ENCODE data around the gene ZNF598. TPM values are rescaled to one million over a fixed set of nuclear protein-coding genes. Genes with fewer than 3 reads are reported as not detected.
A peak's percentile ranks its signal among the peaks of the same experiment; 100 is the strongest.

ZNF598 gene
- polyA plus RNA-seq, 1 of the 3 experiments (the other 2 are of a cell fraction) = 47.8 TPM

DNA sequence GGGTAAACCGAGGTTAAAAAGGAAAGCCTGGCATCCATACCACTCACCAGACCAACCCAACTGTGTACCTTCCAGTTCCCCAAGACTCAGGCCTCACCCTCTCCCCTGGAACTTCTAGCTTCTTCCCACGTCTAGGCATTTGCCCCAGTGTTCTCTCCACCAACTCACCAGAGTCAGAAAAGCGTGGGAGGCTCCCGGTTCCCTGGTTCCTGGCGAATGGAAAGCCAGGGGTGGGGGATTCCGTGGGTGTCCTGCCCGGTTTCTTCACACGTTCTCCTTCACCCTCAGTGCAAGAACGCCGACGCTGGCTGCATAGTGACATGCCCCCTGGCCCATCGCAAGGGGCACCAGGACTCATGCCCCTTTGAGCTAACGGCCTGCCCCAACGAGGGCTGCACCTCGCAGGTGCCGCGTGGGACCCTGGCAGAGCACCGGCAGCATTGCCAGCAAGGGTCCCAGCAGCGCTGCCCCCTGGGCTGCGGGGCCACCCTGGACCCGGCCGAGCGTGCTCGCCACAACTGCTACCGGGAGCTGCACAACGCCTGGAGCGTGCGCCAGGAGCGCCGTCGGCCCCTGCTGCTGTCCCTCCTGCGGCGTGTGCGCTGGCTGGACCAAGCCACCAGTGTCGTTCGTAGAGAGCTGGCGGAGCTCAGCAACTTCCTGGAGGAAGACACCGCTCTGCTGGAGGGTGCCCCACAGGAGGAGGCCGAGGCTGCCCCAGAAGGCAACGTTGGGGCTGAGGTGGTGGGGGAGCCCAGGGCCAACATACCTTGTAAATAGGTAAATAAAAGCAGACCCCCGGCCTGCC, 41.3 kb downstream of the ZNF598 start:
- H3K27me3 ChIP-seq (ENCODE audit: insufficient read depth) = no peaks in the 10 kb centered on the region
- no peak overlapping the region for H2AFZ ChIP-seq (ENCODE audit: low read depth)
- ChIA-PET CTCF (interaction anchor here (1.1 to 2.4 kb wide), 2 partner anchors 15 to 36 kb away, joined by 4 to 5 read pairs; partner anchors contain the start of gene GFER), POLR2A (no interaction called here)
- H3F3A ChIP-seq (replicated peaks; ENCODE audit: insufficient read depth) = peaks cover 12% of the 10 kb centered on the region
- DNase-seq = no peak
- H3K9ac ChIP-seq = no peak overlapping the region
- H3K4me2 ChIP-seq = no peak overlapping the region
- H3K4me3 ChIP-seq (ENCODE audit: low read depth in 2 of 2, low read length in 1 of 2) = no peak overlapping the region
- H3K9me3 ChIP-seq = no peaks in the 10 kb centered on the region
- peaks cover 5% of the 10 kb centered on the region in 2 experiments for H3K36me3 ChIP-seq (replicated peaks in 1 of 2; ENCODE audit: control insufficient read depth in 1 of 2, insufficient read depth in 2 of 2, low read length in 1 of 2)
- H3K9me2 ChIP-seq = no peaks in the 10 kb centered on the region
- WGBS (ENCODE audit: low lambda C conversion rate) = 89% methylated on average over 39 of the region's 41 CpGs
- peaks cover 0 to 22% of the 10 kb centered on the region in 2 experiments; a peak in 1 of 4 replicates for H3K4me1 ChIP-seq (ENCODE audit: control insufficient read depth in 1 of 2, insufficient read depth in 2 of 2, low read depth in 1 of 2, low read length in 1 of 2)
- H3K27ac ChIP-seq (ENCODE audit: low read depth in 2 of 2, low read length in 1 of 2) = no peak overlapping the region
- peaks cover 55% of the 10 kb centered on the region for H3K79me2 ChIP-seq (ENCODE audit: insufficient read depth)
- peaks cover 9% of the 10 kb centered on the region for H4K20me1 ChIP-seq (ENCODE audit: insufficient read depth)
- TF ChIP-seq, protein P1, sequence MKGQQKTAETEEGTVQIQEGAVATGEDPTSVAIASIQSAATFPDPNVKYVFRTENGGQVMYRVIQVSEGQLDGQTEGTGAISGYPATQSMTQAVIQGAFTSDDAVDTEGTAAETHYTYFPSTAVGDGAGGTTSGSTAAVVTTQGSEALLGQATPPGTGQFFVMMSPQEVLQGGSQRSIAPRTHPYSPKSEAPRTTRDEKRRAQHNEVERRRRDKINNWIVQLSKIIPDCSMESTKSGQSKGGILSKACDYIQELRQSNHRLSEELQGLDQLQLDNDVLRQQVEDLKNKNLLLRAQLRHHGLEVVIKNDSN (IDR thresholded peaks at IDR 0.05; ENCODE audit: borderline replicate concordance, low read depth) = no peak
- TF ChIP-seq SIN3A (IDR thresholded peaks at IDR 0.05; ENCODE audit: borderline replicate concordance, low read depth, low read length) (no peak), GATA2 (CRISPR knock-in tag; IDR thresholded peaks at IDR 0.05) (no peak), TAF1 (IDR thresholded peaks at IDR 0.05; ENCODE audit: borderline replicate concordance, low read depth, low read length) (no peak), TCF12 (IDR thresholded peaks at IDR 0.05) (no peak), RXRA (IDR thresholded peaks at IDR 0.05; ENCODE audit: borderline replicate concordance, low read depth) (no peak), FOSL2 (IDR thresholded peaks at IDR 0.05; ENCODE audit: borderline replicate concordance, low read depth) (no peak), FOXJ3 (CRISPR knock-in tag; IDR thresholded peaks at IDR 0.05) (no peak), EZH2phosphoT487 (IDR thresholded peaks at IDR 0.05; ENCODE audit: borderline replicate concordance, low read depth) (no peak), GABPA (IDR thresholded peaks at IDR 0.05; ENCODE audit: low read depth) (no peak), MEF2A (IDR thresholded peaks at IDR 0.05; ENCODE audit: borderline replicate concordance, low read depth) (no peak), RFX5 (IDR thresholded peaks at IDR 0.05; ENCODE audit: low read length) (no peak)

DNA sequence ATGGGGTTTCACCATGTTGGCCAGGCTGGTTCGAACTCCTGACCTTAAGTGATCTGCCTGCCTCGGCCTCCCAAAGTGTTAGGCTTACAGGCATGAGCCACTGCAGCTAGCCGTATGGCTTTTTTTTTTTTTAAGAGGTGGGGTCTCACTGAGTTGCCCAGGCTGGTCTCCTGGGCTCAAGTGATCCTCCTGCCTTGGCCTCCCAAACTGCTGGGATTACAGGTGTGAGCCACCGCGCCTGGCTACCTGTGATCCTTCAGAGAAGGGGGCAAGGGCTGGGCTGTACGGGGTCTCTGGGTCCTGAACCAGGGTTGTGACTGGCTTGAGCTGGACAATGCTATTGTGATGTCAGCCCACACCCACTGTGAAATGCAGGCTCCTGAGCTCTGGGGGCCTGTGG, 43.2 kb downstream of the ZNF598 start, which contains the start of gene RNF151:
Gene RNF151, plus strand, starts transcription at position 397 of the 400 bp plus-strand sequence. CDS start 26 bp downstream, outside the sequence.
- peaks cover 58% of the 10 kb centered on the region for H3K79me2 ChIP-seq (ENCODE audit: insufficient read depth)
- peak within 1 kb of the TSS; percentile 86 to 98 for H3K4me3 ChIP-seq (ENCODE audit: low read depth in 2 of 2, low read length in 1 of 2)
- peak within 1 kb of the TSS; percentile 98 for H3K4me2 ChIP-seq
- H3K36me3 ChIP-seq (replicated peaks in 1 of 2; ENCODE audit: control insufficient read depth in 1 of 2, insufficient read depth in 2 of 2, low read length in 1 of 2) = peaks cover 19 to 21% of the 10 kb centered on the region in 2 experiments
- peak within 1 kb of the TSS in 1 of 2 experiments; percentile 76; a peak in 1 of 4 replicates for H3K27ac ChIP-seq (ENCODE audit: low read depth in 2 of 2, low read length in 1 of 2)
- no peaks in the 10 kb centered on the region for H3K9me2 ChIP-seq
- peaks cover 27% of the 10 kb centered on the region for H3F3A ChIP-seq (replicated peaks; ENCODE audit: insufficient read depth)
- H2AFZ ChIP-seq (ENCODE audit: low read depth) = no peak within 1 kb of the TSS
- 89% methylated on average over 3 of the region's 6 CpGs for WGBS (ENCODE audit: low lambda C conversion rate)
- CTCF ChIA-PET = interaction anchor here (0.9 to 2.8 kb wide), 2 partner anchors 37 to 187 kb away, joined by 4 to 12 read pairs; no protein-coding TSS in a partner anchor
- no peak for DNase-seq
- TF ChIP-seq, protein P2, sequence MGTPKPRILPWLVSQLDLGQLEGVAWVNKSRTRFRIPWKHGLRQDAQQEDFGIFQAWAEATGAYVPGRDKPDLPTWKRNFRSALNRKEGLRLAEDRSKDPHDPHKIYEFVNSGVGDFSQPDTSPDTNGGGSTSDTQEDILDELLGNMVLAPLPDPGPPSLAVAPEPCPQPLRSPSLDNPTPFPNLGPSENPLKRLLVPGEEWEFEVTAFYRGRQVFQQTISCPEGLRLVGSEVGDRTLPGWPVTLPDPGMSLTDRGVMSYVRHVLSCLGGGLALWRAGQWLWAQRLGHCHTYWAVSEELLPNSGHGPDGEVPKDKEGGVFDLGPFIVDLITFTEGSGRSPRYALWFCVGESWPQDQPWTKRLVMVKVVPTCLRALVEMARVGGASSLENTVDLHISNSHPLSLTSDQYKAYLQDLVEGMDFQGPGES (IDR thresholded peaks at IDR 0.05; ENCODE audit: low read depth, low read length) = no peak
- no peak for TF ChIP-seq ELF1 (IDR thresholded peaks at IDR 0.05)
- TF ChIP-seq RCOR1 (IDR thresholded peaks at IDR 0.05; ENCODE audit: low read length) = no peak
- TF ChIP-seq, protein P3, sequence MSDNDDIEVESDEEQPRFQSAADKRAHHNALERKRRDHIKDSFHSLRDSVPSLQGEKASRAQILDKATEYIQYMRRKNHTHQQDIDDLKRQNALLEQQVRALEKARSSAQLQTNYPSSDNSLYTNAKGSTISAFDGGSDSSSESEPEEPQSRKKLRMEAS (IDR thresholded peaks at IDR 0.05; ENCODE audit: low read depth) = no peak
- TF ChIP-seq NFIC (IDR thresholded peaks at IDR 0.05; ENCODE audit: borderline replicate concordance) = no peak
- no peak for TF ChIP-seq FOSL2 (IDR thresholded peaks at IDR 0.05; ENCODE audit: borderline replicate concordance, low read depth)
- no peak for TF ChIP-seq SMC3 (IDR thresholded peaks at IDR 0.05; ENCODE audit: low read depth, low read length)
- H3K9me3 ChIP-seq = no peaks in the 10 kb centered on the region
- peaks cover 0 to 31% of the 10 kb centered on the region in 2 experiments; a peak in 1 of 4 replicates for H3K4me1 ChIP-seq (ENCODE audit: control insufficient read depth in 1 of 2, insufficient read depth in 2 of 2, low read depth in 1 of 2, low read length in 1 of 2)
- no peaks in the 10 kb centered on the region for H3K27me3 ChIP-seq (ENCODE audit: insufficient read depth)
- POLR2A ChIA-PET = interaction anchor here (0.7 kb wide), 1 partner anchor 181 kb away, joined by 3 read pairs; no protein-coding TSS in a partner anchor
- peak within 1 kb of the TSS; percentile 92 for H3K9ac ChIP-seq
- H4K20me1 ChIP-seq (ENCODE audit: insufficient read depth) = peaks cover 28% of the 10 kb centered on the region

Measured in SK-N-SH (cell line).